Measurements from ENCODE around the gene C4BPA.

The C4BPA gene

GRCh38 chr1:207194197-207194596, 90.2 kb downstream of the C4BPA start:
- DNase-seq, result no peak
